IPS-11a (cell line): ENCODE measurements around the gene SPSB1.

ENCODE experiments used
- H3K4me3 ChIP-seq: one replicate; pipeline ENCODE4 v1.5.1; 2013; ENCODE audit warnings: low read depth, low read length, control low read depth

The SPSB1 gene

DNA sequence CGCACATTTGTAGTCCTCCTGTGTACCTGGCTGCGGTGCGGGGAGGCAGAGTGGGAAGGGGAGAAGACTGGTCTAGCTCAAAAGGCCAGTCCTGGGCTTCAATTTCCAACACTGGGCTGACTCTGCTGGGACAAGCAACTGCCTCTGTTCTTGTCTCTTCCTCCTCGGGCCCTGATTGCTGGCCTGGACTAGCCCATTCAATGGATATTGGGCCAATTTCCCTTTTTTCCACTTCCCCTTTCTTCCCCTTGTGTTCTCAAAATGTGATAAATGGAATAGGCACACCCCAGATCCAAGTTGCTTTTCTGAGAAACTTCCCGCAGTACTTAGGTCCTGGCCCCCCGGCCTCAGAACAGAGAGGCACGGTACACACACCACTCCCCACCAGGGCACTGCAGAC is 48.2 kb downstream of the SPSB1 start:
- H3K4me3 ChIP-seq = no peak overlapping the region

DNA sequence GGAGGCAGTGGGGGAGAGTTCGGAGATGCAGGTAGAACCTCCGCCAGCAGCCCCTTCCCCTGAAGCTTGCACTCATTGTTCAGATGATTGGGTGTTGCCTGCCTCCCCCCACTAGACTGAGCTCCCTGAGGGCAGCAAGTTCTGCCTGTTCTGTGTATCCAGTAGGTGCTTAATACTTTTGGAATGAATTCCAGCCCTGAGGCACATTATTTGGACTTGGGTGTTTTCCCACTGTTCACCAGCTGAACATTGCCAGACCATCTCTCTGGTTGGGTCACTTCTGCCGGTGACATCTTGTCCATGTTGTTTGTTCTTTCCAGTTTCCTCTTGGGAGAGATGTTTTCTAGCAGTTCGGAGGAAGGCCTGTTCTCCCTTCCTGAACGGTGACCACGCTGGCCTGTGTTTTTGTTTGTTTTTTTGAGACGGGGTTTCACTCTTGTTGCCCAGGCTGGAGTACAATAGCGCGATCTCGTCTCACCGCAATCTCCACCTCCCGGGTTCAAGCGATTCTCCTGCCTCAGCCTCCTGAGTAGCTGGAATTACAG is 48.7 kb downstream of the SPSB1 start:
- no peak overlapping the region for H3K4me3 ChIP-seq

DNA sequence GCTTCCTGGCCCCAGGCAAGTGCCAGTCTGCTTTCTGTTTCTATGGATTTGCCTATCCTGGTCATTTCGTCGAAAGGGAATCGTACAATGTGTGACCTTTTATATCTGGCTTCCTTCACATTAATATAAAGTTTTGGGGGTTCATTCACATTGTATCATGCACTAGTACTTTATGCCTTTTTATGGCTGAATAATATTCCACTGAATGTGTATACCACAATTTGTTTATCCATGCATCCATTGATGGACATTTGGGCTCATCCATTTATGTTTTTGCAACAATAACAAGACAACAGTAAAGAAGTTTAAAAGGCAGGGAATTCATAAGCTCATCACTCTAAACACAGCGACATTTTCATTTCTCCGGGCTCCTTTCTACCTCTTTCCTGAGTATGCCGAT is 50.6 kb downstream of the SPSB1 start:
- H3K4me3 ChIP-seq = no peak overlapping the region

DNA sequence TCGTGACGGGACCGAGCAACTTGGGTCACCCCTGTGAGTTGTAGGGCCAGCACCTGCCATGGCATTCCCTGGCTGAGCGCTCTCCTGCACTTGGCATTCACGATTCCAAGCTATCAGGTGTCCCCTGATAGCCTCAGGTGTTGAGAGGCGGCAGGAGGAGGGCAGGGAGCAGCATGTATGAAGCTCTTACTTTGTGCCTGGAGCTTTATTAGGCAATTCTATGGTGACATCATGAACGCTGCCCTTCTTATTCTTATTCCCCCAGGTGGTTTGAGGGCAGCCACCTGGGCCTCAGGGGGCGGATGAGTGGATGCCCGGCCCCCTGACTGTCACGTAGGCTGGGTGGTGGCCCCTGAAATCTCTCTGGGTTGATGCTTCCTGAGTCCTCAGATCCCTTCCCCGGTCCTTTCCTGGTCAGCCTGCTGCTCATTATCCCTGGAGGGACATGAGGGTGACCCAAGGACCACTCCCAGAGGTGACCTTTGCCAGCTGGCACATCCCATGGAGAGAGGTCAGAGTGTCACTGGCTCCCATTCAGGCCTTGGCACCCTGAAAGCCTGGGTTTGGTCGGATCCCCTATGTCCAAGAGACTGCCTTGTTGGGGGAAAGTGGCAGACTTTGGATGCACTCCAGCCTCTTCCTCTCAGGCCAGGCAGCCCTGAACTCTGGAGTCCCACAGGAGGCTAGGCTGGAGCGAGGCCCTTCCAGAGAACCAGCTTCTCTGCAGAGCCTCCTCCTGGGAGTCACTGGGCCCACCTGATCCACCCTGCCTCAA is 51.9 kb downstream of the SPSB1 start:
- no peak overlapping the region for H3K4me3 ChIP-seq

DNA sequence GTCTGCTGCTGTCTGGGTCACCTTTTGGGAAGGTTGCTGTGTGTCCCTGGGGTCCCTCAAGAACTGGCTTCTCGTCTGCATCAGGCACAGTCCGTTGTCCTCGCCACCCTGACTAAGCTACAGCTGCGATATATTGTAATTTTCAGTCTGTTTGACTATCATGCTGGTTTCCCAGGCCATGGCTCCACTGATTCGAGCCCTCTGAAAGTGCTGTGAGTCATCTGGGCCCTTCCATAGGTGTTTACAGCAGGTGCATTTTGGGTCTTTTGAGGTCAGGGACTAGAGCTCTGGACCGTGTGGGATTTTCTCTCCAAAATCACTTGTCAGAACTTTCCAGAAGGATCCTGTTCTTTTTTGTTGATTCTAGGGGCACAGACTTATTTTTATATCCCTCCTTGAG is 52.8 kb downstream of the SPSB1 start:
- no peak overlapping the region for H3K4me3 ChIP-seq

DNA sequence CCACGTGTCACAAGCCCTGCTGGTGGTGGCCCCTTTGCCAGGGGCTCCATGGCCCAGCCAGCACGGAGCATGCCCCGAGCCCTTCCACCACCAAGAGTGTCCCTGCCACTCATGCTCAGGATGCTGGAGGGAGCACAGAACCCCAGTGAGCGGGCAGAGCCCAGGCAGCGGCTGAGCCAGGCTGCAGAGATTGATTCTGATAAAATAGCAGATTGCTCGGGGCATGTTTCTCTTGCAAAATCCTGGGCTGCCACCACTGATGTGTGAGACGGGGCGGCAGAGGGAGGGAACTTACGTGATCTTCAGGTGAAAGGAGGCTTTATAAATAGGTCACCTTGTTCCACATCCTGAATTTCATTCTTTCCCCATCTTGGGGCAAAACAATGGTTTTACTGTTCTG is 53.2 kb downstream of the SPSB1 start:
- H3K4me3 ChIP-seq = no peak overlapping the region

DNA sequence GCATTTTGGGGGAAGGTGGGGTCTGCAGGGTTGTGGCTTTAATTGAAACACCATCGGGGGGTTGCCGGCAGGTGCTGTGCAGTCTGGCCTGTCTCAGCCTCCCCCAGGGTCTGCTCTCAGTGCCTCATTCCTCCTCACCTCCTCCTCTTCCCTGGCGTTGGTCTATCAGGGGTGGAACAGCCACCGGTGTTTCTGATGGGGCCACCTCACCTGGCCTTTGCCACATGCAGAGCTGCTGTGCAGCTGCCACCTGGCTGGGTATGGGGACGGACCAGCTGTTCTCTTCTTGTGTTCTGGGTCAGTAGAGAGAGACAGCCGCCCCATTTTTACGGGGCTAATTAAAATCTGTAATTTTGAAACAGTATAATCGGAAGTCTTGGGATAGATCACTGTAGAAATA is 53.9 kb downstream of the SPSB1 start:
- no peak overlapping the region for H3K4me3 ChIP-seq

DNA sequence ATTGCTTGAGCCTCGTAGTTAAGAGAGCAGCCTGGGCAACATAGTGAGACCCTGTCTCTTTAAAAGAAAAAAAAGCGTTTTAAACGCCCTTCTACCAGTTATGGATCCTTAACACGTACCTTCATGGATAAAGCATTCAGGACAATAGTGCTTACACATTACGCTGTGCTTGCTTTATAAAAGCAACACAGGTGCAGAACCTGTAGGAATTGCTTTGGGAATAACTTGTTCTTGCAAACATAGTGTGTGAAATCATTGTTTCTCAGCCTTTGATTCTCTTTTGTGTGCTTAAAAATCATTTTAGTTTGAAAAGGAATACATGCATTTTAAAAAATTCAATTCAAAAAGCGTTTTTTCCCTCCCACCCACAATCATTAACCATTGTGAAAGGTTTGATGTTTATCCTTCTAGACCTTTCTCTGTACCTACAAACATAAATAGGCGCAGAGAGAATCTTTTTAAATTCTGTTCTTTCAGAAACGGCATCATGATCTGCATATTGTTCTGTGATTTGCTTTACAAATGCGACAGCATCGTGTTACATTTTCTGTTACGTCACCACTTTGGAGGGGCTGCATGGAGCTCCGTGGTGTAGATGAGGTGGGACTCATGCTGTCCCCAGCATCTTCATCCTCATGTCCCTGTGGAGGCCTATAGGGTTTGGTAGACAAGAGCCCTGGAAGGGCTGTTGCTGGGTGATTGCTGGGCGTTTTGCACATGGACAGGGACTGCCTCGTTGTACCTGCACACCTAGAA is 54.6 kb downstream of the SPSB1 start:
- H3K4me3 ChIP-seq = no peak overlapping the region

DNA sequence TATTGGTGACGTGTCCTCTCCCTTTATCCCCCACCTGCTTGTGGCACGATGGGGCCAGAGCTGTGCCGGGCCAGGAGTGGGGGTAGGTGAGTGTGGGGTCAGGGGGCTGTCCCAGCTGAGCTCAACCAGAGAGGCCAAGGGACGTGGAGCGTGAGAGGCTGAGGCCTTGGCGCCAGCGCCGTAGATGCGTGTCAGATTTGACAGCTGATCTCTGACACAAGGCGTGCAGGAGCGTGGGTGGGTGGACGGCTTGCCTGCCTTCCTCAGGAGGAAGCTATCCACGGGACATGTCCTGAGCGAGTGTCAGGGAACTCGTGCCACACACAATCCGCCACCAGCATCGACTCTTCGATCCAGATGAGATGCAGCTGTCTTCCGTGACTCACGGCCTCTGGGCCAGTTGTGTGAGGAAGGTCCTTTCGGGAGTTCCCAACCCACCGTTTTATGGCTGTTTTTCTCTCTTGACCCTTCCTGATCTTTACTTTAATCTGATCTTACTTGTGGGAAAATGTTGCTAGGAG is 56.7 kb downstream of the SPSB1 start:
- no peak overlapping the region for H3K4me3 ChIP-seq

DNA sequence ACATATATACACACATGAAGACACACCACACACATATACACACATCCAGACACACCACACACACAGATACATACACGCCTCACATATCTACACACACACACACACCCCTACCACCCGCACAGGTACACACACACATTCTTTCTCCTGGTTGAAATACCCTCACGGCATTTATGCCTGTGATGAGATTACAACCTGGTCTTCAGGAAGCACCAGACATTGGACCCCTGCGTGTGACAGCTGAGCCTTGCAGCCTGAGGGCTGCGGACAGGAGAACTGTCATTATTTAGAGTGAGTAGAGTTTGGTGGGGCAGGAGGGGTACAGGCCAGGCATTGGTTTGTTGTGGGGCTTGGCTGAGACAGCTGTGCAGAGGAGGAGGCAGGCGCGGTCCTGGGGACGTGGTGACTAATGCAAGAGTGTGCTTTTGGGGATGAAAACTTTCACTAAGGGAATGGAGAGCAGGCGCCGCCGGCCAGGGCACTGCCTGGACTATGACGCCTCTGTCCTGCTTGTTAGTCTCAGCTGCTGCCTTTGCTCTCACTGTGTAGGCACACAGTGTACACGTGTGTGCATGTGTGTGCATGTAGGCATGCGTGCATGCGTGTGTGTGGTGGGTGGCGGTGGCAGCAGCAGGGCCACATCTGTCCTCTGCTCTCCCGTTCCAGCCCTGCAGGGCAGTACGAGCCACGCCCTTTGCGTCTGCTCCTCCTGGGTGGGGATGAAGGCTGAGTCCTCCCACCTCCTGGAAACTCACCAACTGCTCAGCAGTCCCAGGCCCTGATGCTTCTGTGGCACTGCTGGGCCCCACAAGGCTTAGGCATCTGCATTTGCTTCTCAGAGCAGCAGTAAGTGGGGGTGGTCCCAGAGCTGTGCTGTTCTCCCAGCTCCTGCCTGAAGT is 57.6 kb downstream of the SPSB1 start:
- H3K4me3 ChIP-seq = no peak overlapping the region

DNA sequence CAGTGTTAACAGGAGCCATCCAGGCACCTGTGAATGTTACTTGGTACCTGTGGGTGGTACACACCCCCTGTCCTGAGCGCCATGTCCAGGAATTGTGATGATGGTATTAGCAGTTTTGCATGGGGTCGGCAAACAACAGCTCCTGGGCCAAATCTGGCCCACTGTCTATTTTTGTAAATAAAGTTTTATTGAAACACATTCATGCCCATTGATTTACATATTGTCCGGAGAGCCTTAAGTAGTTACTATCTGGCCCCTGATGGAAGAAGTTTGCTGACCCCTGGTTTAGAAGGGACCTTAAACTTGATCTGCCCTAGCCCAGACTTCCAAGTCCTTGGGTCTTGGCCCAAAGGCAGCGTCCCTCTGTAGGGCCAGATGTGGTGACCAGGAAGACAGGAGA is 58.3 kb downstream of the SPSB1 start:
- no peak overlapping the region for H3K4me3 ChIP-seq

DNA sequence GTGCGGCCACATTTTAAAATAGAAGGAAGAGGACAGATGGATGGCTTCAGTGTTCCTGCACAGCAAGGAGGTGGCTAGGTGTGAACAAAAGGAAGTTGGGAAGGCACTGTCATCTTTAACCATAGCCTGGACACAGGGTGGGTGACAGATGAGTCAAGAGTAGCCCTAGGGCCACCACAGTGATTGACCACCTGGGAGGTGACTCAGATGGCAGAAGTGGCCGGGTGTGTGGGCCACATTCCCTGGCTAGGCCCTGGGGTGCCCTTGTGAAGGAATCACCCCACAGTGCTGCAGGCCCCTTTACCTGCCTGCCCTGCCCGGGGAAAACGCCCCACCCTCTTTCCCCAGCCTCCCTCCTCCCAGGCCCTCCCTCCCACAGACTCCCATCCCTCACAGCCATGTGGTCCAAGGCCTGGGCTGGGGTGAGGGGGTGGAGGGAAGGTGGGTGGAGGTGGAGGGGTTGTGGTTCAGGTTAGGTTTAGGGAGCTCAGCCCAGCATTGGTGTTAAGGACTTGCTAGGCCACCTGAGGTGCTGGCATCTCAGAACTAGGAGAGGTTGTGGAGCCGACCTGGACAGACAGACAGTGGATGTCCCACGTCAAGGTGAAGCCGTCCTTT is 59.1 kb downstream of the SPSB1 start:
- H3K4me3 ChIP-seq = no peak overlapping the region

DNA sequence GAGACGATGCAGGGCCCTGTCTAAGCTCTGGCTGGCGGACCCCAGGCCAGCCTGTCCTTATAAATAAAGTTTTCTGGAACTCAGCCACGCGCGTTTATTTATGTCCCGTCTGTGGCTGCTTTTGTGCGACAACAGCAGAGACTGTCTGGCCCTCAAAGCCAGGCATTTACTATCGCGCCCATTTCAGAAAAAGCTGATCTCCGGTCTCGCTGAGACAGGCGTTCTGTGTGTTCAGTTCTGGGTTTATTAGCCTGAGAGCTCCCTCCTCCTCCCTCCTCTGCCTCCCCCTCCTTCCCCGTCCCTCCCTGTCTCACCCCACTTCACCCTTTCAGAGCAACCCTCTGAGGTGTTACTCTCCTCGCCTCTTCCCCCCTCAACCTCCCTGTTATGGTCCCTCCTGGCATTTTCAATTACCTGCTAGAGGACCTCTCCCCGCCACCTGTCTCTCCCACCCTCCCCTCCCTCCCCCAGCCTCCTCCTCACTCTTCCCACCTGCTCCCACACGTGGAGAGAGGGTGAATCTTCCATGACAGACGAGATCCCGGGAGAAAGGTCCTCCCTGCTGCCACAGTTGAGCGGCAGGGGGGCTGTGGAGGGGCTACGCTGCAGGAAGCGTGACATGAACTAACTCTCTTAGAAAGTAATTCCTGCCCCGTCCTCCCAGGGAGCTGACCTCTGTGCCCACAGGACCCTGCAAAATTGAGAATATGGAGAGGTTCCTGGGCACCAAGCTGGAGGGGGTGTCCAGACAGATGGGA is 59.9 kb downstream of the SPSB1 start:
- no peak overlapping the region for H3K4me3 ChIP-seq

DNA sequence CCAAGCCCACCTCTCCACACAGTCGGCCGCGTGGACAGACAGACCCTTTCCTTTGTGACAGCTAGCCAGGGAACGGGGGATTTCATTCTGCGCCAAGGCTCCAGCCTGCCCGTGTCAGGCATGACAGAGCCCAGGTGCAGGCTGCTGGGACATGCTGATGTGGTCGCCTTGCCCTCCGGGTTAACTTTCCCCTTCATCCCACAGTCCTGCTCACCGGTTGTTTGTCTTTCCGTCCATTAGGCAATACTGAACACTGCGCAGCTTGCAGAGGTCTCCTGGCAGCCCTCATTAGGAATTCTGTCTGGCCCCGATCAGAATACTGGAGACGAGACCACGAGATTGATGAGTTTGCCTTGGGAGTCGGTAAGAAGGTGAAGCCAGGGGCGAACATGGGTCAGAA is 62.8 kb downstream of the SPSB1 start:
- no peak overlapping the region for H3K4me3 ChIP-seq

DNA sequence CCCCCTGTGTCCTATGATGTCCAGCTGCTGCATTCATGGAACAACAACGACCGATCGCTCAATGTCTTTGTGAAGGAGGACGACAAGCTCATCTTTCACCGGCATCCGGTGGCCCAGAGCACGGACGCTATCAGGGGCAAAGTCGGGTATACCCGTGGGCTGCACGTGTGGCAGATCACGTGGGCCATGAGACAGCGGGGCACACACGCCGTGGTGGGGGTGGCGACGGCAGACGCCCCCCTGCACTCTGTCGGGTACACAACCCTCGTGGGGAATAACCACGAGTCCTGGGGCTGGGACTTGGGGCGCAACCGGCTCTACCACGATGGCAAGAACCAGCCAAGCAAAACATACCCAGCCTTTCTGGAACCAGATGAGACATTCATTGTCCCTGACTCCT is 63.3 kb downstream of the SPSB1 start:
- H3K4me3 ChIP-seq = no peak overlapping the region

DNA sequence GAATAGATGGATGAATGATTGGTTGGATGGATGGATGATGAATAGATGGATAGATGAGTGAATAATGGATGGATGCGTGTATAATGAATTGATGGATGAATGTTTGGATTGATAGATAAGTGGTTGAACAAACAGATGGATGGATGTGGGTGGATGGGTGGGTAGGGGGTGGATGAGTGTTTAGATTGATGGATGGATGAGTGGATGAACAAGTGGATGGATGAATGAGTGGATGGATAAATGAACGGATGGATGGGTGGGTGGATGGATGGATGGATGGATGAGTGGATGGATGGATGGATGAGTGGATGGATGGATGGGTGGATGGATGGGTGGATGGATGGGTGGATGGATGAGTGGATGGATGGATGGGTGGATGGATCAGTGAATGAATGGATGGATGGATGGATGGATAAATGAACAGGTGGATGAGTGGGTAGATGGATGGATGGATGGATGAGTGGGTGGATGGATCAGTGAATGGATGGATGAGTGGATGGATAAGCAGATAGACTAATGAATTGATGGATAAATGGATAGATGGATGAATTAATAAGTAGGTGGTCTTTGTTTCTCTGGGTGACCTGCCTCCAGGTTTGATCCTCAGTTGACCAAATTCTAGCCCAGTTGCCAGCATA is 64.3 kb downstream of the SPSB1 start:
- H3K4me3 ChIP-seq = no peak overlapping the region

DNA sequence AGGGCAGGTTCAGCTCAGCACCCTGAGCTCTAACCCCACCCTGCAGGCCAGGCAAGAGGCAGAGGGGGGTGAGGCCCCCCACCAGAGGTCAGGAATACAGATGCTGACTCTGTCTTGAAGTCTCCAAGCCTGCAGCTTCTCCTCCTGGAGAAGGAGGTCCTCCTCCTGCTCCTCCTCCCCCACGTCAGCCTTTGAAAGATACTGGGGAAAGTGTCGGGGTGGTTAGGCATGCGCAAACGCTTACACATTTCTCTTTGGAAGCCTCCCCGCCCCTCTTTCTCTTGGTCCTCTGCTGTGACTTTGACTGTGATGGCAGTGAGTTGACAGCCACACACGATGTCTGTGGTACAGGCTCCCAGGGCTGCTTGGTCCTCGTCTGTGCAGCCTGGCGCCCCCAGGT is 65.3 kb downstream of the SPSB1 start:
- H3K4me3 ChIP-seq = no peak overlapping the region

DNA sequence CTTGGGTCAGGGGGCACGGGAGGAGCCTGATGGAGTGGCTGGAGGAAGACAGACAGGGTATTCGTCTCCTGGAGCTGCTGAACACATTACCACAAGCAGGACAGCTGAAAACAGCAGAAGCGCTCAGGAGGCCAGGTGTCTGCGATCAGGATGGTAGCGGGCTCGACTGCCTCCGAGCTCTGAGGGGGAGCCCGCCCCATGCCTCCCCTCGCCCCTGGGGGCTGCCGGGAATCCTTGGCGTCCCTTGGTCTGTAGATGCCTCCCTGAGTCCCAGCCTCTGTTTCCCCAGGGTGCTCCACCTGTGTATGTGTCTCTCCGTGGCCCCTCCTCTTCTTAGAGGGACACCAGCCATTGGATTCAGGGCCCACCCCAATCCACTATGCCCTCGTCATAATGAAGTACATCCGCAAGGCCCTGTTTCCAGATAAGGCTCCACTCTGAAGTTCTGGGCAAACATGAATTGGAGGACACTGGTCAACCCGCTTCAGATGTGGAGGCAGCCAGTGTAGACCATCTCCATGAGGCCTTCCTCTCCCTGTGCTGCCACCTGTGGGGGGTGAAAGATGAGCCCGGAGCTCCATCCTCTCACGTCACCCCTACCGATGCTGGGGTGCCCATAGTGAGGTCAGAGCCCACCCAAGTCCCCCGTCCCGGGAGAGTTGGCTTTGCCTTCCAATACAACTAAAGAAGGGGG is 67.8 kb downstream of the SPSB1 start:
- H3K4me3 ChIP-seq = no peak overlapping the region
